ENCODE results near the gene RYR3.

Gene RYR3

GRCh38 chr15:33825453-33825852 is 514.7 kb downstream of the RYR3 start:
- no peak for DNase-seq (ENCODE audit: low read depth)
- no peak overlapping the region for H3K4me3 ChIP-seq (ENCODE audit: control insufficient read depth, low read depth, low read length)
- TF ChIP-seq CTCF (IDR thresholded peaks at IDR 0.05; ENCODE audit: control insufficient read depth, insufficient read depth, low read depth, low read length, missing control alignments), result no peak

- H3K4me3 ChIP-seq (ENCODE audit: control insufficient read depth, low read depth, low read length), result no peak overlapping the region
- DNase-seq (ENCODE audit: low read depth), result no peak
- no peak for TF ChIP-seq CTCF (IDR thresholded peaks at IDR 0.05; ENCODE audit: control insufficient read depth, insufficient read depth, low read depth, low read length, missing control alignments)
Measured at GRCh38 chr15:33826201-33826600, 515.4 kb downstream of the RYR3 start.

- H3K4me3 ChIP-seq (ENCODE audit: control insufficient read depth, low read depth, low read length), result no peak overlapping the region
- TF ChIP-seq CTCF (IDR thresholded peaks at IDR 0.05; ENCODE audit: control insufficient read depth, insufficient read depth, low read depth, low read length, missing control alignments), result no peak
- DNase-seq (ENCODE audit: low read depth), result no peak
Measured at GRCh38 chr15:33830351-33830750, 519.6 kb downstream of the RYR3 start.

GRCh38 chr15:33831646-33832045 is 520.9 kb downstream of the RYR3 start:
- no peak overlapping the region for H3K4me3 ChIP-seq (ENCODE audit: control insufficient read depth, low read depth, low read length)
- no peak for DNase-seq (ENCODE audit: low read depth)
- TF ChIP-seq CTCF (IDR thresholded peaks at IDR 0.05; ENCODE audit: control insufficient read depth, insufficient read depth, low read depth, low read length, missing control alignments), result no peak

- TF ChIP-seq CTCF (IDR thresholded peaks at IDR 0.05; ENCODE audit: control insufficient read depth, insufficient read depth, low read depth, low read length, missing control alignments), result no peak
- no peak overlapping the region for H3K4me3 ChIP-seq (ENCODE audit: control insufficient read depth, low read depth, low read length)
- peak; percentile 14 for DNase-seq (ENCODE audit: low read depth)
Measured at GRCh38 chr15:33834892-33835743, 524.4 kb downstream of the RYR3 start.

DNA sequence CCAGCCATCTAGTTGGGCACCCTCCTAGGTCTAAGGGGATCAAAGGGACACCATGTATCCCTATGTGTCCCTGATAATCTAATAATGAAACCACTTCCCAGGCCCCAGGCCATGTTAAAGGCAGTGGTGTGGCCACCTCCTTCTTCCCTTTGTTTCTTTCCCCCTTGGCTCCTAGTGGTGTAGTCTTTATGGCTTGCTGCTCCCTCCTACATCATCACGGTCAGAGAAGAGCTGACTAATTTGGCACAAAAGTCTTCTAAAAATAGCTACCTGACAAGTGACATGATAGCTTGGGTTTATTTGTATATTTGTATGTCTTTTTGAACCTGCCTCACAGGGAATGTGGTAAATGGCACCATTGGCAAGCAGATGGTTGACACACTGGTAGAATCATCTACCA is 526.5 kb downstream of the RYR3 start:
- no peak for DNase-seq (ENCODE audit: low read depth)
- no peak overlapping the region for H3K4me3 ChIP-seq (ENCODE audit: control insufficient read depth, low read depth, low read length)
- no peak for TF ChIP-seq CTCF (IDR thresholded peaks at IDR 0.05; ENCODE audit: control insufficient read depth, insufficient read depth, low read depth, low read length, missing control alignments)

Measured in AG09309 (cell line).